KMS-11 (cell line): ENCODE measurements around the gene UBALD2.

ENCODE experiments used
- H2AFZ ChIP-seq: fragments of 200-600 bp; sonication (generic); 2 replicates; pipeline ENCODE4 v1.6.1; 2016; ENCODE audit warnings: antibody characterized with exemption, mixed run types, low read depth
- H3K27ac ChIP-seq: fragments of 200-600 bp; sonication (generic); 2 replicates; pipeline ENCODE4 v1.6.1; 2016; ENCODE audit warnings: mild to moderate bottlenecking, mixed run types
- H3K27me3 ChIP-seq: fragments of 200-600 bp; sonication (generic); 2 replicates; pipeline ENCODE4 v1.6.1; 2017; ENCODE audit warnings: mild to moderate bottlenecking, low read depth, mixed run types, moderate library complexity; ENCODE audit not compliant: insufficient read depth
- H3K36me3 ChIP-seq: fragments of 200-600 bp; sonication (generic); 2 replicates; pipeline ENCODE4 v1.6.1; 2017; ENCODE audit warnings: mild to moderate bottlenecking, mixed run types; ENCODE audit not compliant: insufficient read depth
- H3K4me1 ChIP-seq: fragments of 200-600 bp; sonication (generic); 2 replicates; pipeline ENCODE4 v1.6.1; 2016; ENCODE audit warnings: mild to moderate bottlenecking, low read depth, mixed run types; ENCODE audit not compliant: poor library complexity, severe bottlenecking
- H3K4me2 ChIP-seq: fragments of 200-600 bp; sonication (generic); 2 replicates; pipeline ENCODE4 v1.7.0; 2016; ENCODE audit warnings: mild to moderate bottlenecking, mixed run types
- H3K4me3 ChIP-seq: fragments of 200-600 bp; sonication (generic); IDR thresholded peaks from 2 replicates; pipeline ENCODE4 v1.6.1; 2017; ENCODE audit warnings: low read depth, low read length, mixed read lengths; ENCODE audit not compliant: insufficient read depth
- H3K79me2 ChIP-seq: fragments of 200-600 bp; sonication (generic); 2 replicates; pipeline ENCODE4 v1.6.1; 2016; ENCODE audit warnings: low read depth, mixed run types; ENCODE audit not compliant: insufficient read depth
- H3K9ac ChIP-seq: fragments of 200-600 bp; sonication (generic); 2 replicates; pipeline ENCODE4 v1.6.1; 2016; ENCODE audit warnings: mild to moderate bottlenecking, mixed run types
- H4K20me1 ChIP-seq: fragments of 200-600 bp; sonication (generic); 2 replicates; pipeline ENCODE4 v1.6.1; 2016; ENCODE audit warnings: mild to moderate bottlenecking, mixed run types; ENCODE audit not compliant: insufficient read depth
- TF ChIP-seq, protein P1 (sequence below): fragments of 200-600 bp; sonication (generic); conservative IDR thresholded peaks from 2 replicates; pipeline ENCODE4 v1.6.1; 2017; ENCODE audit warnings: low read depth, mild to moderate bottlenecking, antibody characterized with exemption, low read length, moderate library complexity, mixed read lengths

UBALD2 gene

DNA sequence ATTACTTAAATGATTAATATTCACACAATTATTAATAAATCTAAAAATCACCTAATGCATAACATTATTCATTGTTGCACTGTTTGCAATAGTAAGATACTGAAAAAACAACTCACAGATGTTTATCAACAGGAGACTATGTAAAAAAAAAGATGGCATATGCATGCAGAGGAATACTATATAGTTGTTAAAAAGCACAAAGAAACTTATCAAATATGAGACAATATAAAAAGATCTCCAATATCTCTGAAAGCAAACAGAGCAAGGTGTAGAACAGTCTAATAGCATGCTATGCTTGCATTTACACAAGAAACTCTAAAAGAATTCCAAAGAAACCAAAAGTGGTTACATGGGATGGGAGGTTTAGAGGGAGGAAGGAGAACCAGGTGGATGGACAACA lies 28.5 kb upstream of the UBALD2 start:
- no peak overlapping the region for H3K4me2 ChIP-seq
- no peak overlapping the region for H3K4me3 ChIP-seq
- H2AFZ ChIP-seq, result no peak overlapping the region
- H3K27ac ChIP-seq, result no peak overlapping the region
- H3K4me1 ChIP-seq, result peaks cover 29% of the 10 kb centered on the region
- H3K79me2 ChIP-seq, result peaks cover 4% of the 10 kb centered on the region; the same call in 1 of the 2 replicates
- H3K36me3 ChIP-seq, result no peaks in the 10 kb centered on the region
- H3K9ac ChIP-seq, result no peak overlapping the region
- no peaks in the 10 kb centered on the region for H3K27me3 ChIP-seq
- H4K20me1 ChIP-seq, result no peaks in the 10 kb centered on the region
- TF ChIP-seq, protein P1, sequence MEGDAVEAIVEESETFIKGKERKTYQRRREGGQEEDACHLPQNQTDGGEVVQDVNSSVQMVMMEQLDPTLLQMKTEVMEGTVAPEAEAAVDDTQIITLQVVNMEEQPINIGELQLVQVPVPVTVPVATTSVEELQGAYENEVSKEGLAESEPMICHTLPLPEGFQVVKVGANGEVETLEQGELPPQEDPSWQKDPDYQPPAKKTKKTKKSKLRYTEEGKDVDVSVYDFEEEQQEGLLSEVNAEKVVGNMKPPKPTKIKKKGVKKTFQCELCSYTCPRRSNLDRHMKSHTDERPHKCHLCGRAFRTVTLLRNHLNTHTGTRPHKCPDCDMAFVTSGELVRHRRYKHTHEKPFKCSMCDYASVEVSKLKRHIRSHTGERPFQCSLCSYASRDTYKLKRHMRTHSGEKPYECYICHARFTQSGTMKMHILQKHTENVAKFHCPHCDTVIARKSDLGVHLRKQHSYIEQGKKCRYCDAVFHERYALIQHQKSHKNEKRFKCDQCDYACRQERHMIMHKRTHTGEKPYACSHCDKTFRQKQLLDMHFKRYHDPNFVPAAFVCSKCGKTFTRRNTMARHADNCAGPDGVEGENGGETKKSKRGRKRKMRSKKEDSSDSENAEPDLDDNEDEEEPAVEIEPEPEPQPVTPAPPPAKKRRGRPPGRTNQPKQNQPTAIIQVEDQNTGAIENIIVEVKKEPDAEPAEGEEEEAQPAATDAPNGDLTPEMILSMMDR, result no peak

DNA sequence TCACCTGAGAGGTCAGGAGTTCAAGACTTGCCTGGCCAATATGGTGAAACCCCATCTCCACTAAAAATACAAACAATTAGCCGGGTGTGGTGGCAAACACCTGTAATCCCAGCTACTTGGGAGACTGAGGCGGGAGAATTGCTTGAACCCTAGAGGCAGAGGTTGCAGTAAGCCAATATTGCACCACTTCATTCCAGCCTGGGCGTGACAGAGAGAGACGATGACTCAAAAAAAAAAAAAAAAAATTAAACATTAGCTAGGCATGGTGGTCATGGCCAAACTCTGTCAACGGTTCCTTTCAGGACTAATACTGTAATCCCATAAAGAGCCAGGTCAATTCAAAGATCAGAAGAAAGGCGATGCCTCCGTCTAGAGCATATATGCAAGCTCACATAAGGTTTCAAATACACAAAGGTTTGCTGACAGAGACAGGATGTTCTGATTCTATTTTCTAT lies 27.3 kb upstream of the UBALD2 start:
- Histone ChIP-seq H3K9ac (no peak overlapping the region), H3K27me3 (no peaks in the 10 kb centered on the region), H3K4me2 (0 out of 2 replicates have a peak overlapping the region, but pooled peaks have one; percentile 5), H3K36me3 (no peaks in the 10 kb centered on the region), H3K4me1 (peaks cover 36% of the 10 kb centered on the region), H3K79me2 (peaks cover 4% of the 10 kb centered on the region; the same call in 1 of the 2 replicates), H4K20me1 (no peaks in the 10 kb centered on the region), H3K27ac (no peak overlapping the region), H3K4me3 (no peak overlapping the region), H2AFZ (no peak overlapping the region)
- TF ChIP-seq, protein P1, result no peak

DNA sequence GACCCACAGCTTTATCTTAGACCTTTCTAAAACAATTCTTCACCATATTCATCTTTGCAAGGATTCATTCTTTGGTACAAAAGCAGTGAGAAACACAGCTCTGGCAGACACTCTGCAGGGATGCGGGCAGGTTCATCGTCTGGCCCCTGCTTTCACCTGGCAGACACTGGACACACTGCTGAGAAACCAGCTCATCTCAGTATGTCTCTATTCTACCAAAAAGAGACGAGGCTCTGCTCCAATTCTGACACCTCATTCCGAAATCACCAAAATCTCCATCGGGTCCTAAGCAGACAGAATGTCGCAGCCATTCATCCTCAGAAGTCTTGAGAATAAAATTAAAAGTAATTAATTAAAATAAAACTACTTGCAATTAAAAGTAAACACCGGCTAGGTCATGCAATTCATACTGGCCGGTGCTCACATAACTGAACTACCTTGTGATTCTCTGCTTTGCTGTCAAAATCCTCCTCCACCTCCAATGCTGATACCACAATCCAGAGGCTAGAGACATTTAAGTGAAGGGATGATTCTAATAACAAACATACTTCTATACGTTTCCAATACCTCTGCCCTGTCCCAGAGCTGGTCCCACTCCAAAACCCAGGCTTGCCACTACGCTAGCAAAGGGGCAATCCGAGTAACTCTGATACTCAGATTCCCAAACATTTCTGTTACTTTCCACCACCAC lies 26.2 kb upstream of the UBALD2 start:
- no peak overlapping the region for H3K27ac ChIP-seq
- no peaks in the 10 kb centered on the region for H4K20me1 ChIP-seq
- TF ChIP-seq, protein P1, result no peak
- no peaks in the 10 kb centered on the region for H3K27me3 ChIP-seq
- peaks cover 4% of the 10 kb centered on the region; the same call in 1 of the 2 replicates for H3K79me2 ChIP-seq
- H3K4me2 ChIP-seq, result 0 out of 2 replicates have a peak overlapping the region, but pooled peaks have one; percentile 5
- no peak overlapping the region for H3K4me3 ChIP-seq
- no peaks in the 10 kb centered on the region for H3K36me3 ChIP-seq
- peaks cover 41% of the 10 kb centered on the region for H3K4me1 ChIP-seq
- H3K9ac ChIP-seq, result no peak overlapping the region; the same call in 1 of the 2 replicates
- H2AFZ ChIP-seq, result no peak overlapping the region

DNA sequence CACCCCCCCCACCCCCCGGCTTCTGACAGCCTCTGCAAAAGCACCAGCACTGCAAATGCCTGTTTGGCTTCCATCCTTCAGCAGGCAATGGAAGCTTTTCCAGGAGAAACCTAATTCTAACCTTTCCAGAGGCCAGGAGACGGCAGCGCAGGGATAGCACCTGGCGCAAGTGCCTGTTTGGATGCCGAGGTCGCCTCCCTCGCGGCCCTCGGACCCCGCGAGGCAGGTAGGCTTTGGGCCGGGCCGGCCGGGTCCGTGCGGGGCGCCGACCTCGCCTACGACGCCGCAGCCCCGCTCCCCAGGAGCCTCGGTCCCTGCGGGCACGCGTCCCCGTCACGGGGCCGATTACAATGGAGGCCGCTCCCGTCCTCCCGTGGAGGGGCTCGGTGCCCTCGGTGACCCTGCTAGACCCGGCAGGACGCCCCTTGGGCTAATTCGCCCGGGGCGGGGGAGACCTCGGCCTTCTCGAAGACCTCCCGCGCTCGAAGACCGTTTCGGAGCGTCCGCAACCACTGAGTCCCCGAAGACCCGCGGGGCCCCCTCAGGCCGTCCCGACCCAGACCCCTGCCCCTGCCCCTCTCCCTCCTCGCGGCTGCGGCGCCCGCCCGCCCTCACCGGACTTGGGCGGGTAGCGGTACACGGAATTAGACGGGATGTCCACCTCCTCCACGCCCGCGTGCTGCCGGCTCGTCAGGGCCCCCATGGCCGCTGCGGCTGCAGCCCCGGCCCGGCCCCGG lies 25.4 kb upstream of the UBALD2 start:
- TF ChIP-seq, protein P1, result no peak
- no peaks in the 10 kb centered on the region for H3K36me3 ChIP-seq
- peak overlapping the region; percentile 43 for H3K4me2 ChIP-seq
- no peak overlapping the region for H3K27ac ChIP-seq
- H4K20me1 ChIP-seq, result no peaks in the 10 kb centered on the region
- H3K79me2 ChIP-seq, result peaks cover 4% of the 10 kb centered on the region; the same call in 1 of the 2 replicates
- H3K27me3 ChIP-seq, result no peaks in the 10 kb centered on the region
- peaks cover 41% of the 10 kb centered on the region for H3K4me1 ChIP-seq
- peak overlapping the region; percentile 24; the same call in 1 of the 2 replicates for H2AFZ ChIP-seq
- H3K4me3 ChIP-seq, result no peak overlapping the region
- no peak overlapping the region for H3K9ac ChIP-seq
